IPS-NIHi7 (cell line): ENCODE measurements around the gene VENTX.

Source experiments
- DNase-seq: peaks from one replicate; pipeline ENCODE4 v3.0.0; 2012; ENCODE audit warnings: mixed read lengths; ENCODE audit errors: extremely low spot score

VENTX gene, protein sequence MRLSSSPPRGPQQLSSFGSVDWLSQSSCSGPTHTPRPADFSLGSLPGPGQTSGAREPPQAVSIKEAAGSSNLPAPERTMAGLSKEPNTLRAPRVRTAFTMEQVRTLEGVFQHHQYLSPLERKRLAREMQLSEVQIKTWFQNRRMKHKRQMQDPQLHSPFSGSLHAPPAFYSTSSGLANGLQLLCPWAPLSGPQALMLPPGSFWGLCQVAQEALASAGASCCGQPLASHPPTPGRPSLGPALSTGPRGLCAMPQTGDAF

DNA sequence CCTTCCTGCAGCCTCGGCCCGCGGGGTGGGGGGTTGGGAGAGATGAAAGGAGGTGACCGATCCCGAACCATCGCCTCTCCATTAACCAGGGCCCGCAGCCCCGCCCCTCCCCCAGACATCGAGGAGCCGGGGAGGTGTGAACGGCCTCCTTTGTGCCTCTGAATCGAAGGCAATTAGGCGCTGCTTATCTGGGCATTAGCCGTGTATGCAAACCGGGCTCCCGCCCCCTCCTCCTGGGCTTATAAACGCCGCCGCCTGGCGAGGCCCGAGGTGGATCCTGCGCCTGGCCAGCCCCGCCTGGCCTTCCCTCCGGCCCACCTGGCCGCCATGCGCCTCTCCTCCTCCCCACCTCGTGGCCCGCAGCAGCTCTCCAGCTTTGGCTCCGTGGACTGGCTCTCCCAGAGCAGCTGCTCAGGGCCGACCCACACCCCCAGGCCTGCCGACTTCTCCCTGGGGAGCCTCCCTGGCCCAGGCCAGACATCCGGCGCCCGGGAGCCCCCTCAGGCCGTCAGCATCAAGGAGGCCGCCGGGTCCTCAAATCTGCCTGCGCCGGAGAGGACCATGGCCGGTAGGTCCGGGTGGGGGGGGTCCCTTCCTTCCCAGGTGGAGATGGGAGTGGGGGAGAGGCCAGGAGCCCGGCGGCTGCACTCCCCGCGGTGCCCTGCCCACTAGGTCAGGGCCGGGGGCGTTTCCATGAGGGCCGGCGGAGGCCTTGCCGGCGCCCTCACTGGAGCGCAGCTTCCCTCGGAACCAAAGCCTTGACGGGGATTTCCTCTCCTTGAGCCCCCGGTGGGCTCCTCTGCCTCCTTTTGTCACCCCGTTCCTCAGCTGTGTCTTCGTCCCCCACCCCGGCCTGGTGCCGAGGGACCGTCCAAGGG, at the start of gene VENTX:
TSS of gene VENTX (plus strand) at position 268 of the 878 bp plus-strand sequence. CDS start at position 328, 60 bp downstream.
- DNase-seq = peak; percentile 76

DNA sequence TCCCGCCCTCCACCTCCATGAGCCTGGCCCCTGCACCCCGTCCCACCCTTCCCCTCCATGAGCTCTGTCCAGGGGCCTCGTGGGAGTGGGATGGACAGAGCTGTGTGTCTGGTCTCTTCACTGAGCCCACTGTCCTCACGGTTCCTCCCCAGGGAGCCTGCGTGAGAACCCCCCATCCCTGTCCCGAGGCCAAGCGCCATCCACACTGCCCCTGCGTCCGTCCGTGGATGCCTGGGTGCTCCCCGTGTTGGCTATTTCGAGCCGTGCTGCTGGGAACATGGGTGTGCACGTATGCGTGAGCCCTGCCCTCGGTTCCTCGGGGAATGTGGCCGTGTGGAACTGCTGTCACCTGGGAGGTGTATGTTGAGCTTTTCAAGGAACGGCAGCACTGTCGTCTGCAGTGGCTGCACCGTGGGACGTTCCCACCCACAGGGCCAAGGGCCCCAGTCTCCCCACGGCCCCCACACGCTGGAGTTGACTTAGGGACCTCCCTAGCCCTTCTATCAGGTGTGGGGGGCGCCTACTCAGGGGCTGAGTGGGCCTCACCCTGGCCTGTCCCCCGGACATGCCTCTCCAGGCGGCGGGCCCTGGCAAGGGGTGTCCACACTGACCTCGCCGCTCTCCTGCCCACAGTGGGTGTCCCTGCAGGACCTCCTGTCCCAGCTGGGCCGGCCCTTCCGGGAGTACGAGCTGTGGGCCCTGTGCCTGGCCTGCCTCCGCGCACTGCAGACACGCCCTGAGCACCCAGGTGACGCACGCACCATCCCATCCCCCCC, 49.6 kb upstream of the VENTX start:
- DNase-seq = no peak

DNA sequence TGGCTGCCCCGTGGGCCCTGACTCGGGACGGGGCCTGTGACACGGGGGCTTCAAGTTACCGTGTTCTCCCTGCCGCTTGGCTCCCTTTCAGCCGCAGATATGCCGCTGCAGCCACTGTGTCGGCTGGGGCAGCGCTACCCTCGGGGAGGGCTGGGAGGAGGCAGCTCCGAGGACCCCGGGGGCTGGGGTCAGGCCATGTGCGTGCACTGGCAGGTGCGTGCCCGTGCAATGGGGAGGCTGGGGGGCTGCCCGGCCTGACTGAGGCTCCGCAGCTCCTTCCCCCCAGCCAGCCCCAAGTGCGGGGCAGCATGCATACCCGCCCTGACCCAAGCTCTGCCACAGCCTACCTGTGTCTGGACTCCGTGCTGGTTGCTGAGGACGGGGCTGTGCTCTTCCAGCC, 48.4 kb upstream of the VENTX start:
- DNase-seq = no peak

DNA sequence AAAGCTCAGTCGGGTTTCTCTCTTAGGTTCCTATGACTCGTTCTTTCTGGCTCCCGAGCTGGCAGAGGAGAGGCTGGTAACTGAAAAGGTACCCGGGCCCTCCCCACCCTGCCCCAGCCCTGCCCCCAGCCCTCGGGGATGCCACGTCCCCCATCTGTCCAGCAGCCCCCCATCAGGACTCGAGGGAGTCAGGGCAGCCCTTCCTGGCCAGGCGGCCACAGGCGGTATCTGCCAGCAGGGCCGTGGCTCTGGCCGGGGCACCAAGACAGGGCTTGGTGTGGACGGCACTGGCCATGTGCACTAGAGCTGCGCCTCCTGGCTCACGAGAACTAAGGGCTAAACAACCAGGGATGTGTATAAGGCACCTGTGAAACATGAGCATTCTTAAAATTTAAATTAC, 47.9 kb upstream of the VENTX start:
- no peak for DNase-seq

GRCh38 chr10:133190225-133190624, 47.4 kb upstream of the VENTX start:
- DNase-seq = no peak

- no peak for DNase-seq
These were observed 46.0 kb upstream of the VENTX start for GRCh38 chr10:133191651-133192050.

DNA sequence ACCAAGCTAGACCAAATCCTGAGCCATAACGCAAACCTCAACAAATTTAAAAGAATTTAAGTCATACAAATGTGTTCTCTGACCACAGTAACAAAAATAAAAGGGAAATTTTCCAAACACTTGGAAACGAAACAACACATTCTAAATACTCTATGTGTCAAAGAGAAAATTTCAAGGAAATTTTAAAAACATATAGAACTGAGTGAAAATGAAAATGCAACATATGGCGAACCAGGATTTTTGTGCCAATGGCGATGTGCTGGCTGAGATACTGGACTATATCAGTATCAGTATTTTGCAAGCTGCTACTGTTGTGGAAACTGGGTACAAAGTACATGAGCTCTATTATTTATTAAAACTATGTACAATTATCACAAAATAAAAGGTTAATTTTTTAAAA, 43.5 kb upstream of the VENTX start:
- DNase-seq = no peak

- DNase-seq = no peak
These were observed 42.6 kb upstream of the VENTX start for GRCh38 chr10:133195096-133195495.

- DNase-seq = no peak
These were observed 42.0 kb upstream of the VENTX start for GRCh38 chr10:133195611-133196010.

GRCh38 chr10:133196221-133196915, 41.3 kb upstream of the VENTX start:
- DNase-seq = no peak

DNA sequence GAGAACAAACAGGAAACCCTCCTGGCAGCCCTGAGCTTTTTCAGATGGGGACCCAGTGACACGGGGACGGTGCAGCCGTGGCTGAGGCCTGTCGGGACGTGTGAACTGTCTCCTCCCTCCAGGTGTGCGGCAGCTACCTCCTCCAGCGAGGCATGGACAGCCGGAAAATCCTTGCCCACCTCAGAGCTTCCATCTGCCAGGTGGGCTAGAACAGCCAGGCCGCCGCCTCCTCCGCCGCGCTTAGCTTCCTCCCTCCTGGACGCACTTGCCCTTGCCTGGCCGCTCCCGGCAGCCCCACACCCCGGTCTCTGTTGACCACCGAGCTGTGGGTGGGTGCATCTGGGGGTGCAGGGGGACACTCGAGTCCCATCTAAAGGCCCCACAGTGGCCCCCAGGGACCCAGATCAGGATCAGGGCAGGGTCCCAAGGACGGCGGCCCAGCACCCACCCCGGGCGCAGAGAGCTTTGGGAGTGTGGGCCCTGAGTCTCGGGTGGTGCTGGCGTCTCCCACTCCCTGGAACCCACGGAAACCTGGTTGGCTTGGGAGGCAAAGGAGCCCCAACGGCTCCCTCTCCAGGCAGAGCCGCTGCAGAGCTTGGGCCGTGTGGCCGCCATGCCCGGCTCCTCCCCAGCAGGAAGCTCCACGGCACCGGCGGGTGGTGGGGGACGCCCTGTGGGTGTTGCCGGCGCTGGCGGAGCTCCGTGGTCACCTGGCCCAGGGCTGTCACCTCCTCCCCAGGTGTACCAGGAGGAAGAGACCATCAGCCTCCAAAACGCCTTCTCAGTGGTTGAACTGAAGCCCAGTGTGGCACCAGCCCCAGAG, 40.5 kb upstream of the VENTX start:
- peak; percentile 63 for DNase-seq

GRCh38 chr10:133197786-133198185, 39.9 kb upstream of the VENTX start:
- no peak for DNase-seq

DNA sequence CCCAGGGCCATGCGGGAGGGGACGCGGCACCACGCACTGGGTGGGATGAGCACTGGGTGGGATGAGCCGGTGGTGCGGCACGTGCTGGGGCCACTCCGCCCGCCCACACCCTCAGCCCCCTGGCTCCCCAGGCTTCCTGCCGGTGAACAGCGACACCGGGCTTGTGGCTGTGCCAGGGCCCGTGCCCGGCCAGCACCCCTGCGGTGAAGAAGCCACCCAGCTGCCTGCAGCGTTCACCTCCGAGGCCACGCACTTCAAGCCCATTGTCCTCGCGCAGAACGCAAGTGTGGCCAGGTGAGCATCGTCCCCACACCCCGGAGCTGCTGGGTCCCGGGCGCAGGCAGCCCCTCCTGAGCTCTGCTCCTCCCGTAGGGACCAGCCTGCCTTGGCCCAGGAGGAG, 39.4 kb upstream of the VENTX start:
- DNase-seq = no peak

DNA sequence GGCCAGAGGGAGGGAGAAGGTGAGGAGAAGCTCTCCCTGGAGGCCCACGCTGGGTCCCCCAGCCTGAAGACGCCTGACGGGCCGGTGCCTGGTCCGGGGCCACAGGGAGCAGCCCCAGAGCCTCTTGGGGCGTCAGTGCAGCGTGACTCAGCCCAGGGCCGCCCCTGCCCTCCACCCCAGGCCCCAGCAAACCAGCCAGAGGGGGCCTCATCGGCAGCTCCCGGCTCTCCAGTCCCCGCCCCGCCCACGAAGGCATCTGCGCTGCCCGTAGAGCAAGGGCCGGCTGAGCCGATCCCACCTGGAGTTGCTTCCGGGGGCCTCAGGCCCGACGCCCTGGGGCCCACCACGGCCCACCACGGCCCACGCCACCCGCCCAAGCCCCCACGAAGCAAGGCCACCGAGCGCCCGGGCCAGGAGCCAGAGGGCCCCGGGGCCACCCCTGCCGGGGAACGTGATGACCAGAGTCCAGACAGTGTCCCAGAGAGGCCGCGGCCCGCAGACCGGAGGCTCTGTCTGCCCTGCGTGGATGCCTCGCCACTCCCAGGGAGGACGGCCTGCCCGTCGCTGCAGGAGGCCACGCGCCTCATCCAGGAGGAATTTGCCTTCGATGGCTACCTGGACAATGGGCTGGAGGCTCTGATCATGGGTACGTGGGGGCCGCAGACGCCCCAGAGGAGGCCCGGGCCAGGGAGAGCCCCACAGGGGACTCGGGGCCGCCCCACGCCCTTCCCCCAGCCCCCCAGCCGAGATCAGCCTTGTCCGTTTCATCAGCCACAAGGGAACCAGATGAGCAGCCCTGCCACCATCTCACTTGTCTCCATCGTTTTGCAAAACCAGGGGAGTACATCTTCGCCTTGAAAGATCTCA, 38.8 kb upstream of the VENTX start:
- no peak for DNase-seq

DNA sequence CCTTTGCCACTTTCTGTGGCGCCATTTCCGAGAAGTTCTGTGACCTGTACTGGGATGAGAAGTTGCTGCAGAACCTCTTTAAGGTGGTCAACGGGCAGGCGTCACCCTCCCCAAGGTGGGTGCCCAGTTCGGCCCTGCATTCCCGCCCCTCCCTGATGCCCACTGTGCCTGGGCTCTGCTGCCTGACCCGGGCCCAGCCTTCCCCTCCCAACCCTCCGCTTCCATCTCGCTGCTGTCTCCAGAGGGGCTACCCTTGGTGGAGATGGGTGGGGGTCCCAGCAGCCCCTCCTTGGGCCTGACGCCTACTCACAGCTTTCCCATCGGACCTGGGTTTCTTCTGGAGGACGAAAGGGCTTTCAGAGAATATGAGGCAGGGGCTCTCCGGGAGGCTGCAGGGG, 38.2 kb upstream of the VENTX start:
- no peak for DNase-seq

- DNase-seq = no peak
These were observed 37.6 kb upstream of the VENTX start for GRCh38 chr10:133199992-133200611.

- no peak for DNase-seq
These were observed 37.0 kb upstream of the VENTX start for GRCh38 chr10:133200621-133201031.

- DNase-seq = no peak
These were observed 36.3 kb upstream of the VENTX start for GRCh38 chr10:133201151-133201947.
